Measurements from ENCODE around the gene GCDH. TPM values are rescaled to one million over a fixed set of nuclear protein-coding genes. Genes with fewer than 3 reads are reported as not detected.
A peak's percentile ranks its signal among the peaks of the same experiment; 100 is the strongest.

Gene GCDH
- total and polyA plus RNA-seq, 8 donors = 17.5 to 30.8 (median 24.0) TPM; not detected in 1

- WGBS, 5 donors = 65 to 88% (median 76%) methylated on average over 3 of the region's 3 CpGs
- intact Hi-C loops (cut with DNase I; ENCODE audit: low total_unique reads) = no loop called here
- TF ChIP-seq POLR2A (IDR thresholded peaks at IDR 0.05) = no peak
- TF ChIP-seq POLR2AphosphoS5 (IDR thresholded peaks at IDR 0.05) = no peak
- TF ChIP-seq CTCF (IDR thresholded peaks at IDR 0.05) = no peak
- no peak for TF ChIP-seq EP300 (IDR thresholded peaks at IDR 0.05)
Observed at GRCh38 chr19:12871681-12872080, 19.3 kb upstream of the GCDH start.

DNA sequence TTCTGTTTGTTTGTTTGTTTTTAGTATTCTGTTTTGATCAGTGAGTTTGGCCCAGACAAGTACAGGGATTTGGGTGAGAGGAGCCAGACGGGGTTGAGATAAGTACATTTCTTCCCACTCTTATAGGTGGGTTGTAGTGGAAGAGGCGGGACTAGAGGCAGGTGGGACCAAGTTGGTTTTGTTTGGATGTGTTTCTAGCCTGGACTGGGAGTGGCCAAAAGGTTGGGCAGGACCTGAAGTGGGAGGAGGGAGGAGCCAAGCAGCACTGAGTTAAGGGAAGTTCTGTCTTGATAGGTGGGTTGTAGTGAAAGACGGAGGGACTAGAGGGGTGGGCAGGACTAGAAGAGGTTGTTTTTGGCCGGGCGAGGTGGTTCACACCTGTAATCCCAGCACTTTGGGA lies 18.7 kb upstream of the GCDH start:
- Histone ChIP-seq H3K9me3 (no peaks in the 10 kb centered on the region), H3K4me1 (peaks cover 9 to 22% (median 14%) of the 10 kb centered on the region in 4 donors), H3K27me3 (peaks cover 0 to 6% (median 0%) of the 10 kb centered on the region in 3 donors), H3K36me3 (peaks cover 15 to 43% (median 38%) of the 10 kb centered on the region in 4 donors), H3K27ac (no peak overlapping the region), H3K4me3 (no peak overlapping the region)
- 76 to 90% (median 81%) methylated on average over 5 of the region's 5 CpGs for WGBS, 5 donors
- no peak for DNase-seq
- TF ChIP-seq EP300 (IDR thresholded peaks at IDR 0.05) = no peak
- TF ChIP-seq POLR2A (IDR thresholded peaks at IDR 0.05) = no peak
- no peak for TF ChIP-seq POLR2AphosphoS5 (IDR thresholded peaks at IDR 0.05)
- TF ChIP-seq CTCF (IDR thresholded peaks at IDR 0.05) = no peak
- intact Hi-C loops (cut with DNase I; ENCODE audit: low total_unique reads) = no loop called here

More at GRCh38 chr19:12871681-12872080, 19.3 kb upstream of the GCDH start:
- Histone ChIP-seq H3K9me3 (no peaks in the 10 kb centered on the region), H3K36me3 (peaks cover 9 to 37% (median 32%) of the 10 kb centered on the region in 4 donors), H3K27ac (no peak overlapping the region), H3K4me1 (peaks cover 13 to 24% (median 18%) of the 10 kb centered on the region in 4 donors), H3K4me3 (no peak overlapping the region), H3K27me3 (peaks cover 0 to 10% (median 0%) of the 10 kb centered on the region in 3 donors)
- no peak for DNase-seq

- intact Hi-C loops (cut with DNase I; ENCODE audit: low total_unique reads) = no loop called here
- no peak for TF ChIP-seq EP300 (IDR thresholded peaks at IDR 0.05)
- Histone ChIP-seq H3K4me1 (peaks cover 0 to 13% (median 4%) of the 10 kb centered on the region in 4 donors), H3K9me3 (no peaks in the 10 kb centered on the region), H3K27me3 (no peaks in the 10 kb centered on the region), H3K27ac (peak overlapping the region in 2 of 5 donors; percentile 51 to 53), H3K4me3 (peak overlapping the region; percentile 13 to 42 (median 30)), H3K36me3 (peaks cover 24 to 53% (median 48%) of the 10 kb centered on the region in 4 donors)
- peak; percentile 87 to 88 for DNase-seq
- 39 to 65% (median 41%) methylated on average over 48 to 70 of the region's 70 CpGs for WGBS, 5 donors
Observed at GRCh38 chr19:12872941-12873890, 17.7 kb upstream of the GCDH start.

GRCh38 chr19:12873891-12874745 lies 16.8 kb upstream of the GCDH start:
- H3K9me3 ChIP-seq = no peaks in the 10 kb centered on the region
- 62 to 91% (median 83%) methylated on average over 44 to 86 of the region's 86 CpGs for WGBS, 5 donors
- H3K4me3 ChIP-seq = peak overlapping the region; percentile 13 to 42 (median 30)
- peaks cover 0 to 13% (median 4%) of the 10 kb centered on the region in 4 donors for H3K4me1 ChIP-seq
- H3K27ac ChIP-seq = no peak overlapping the region
- no peaks in the 10 kb centered on the region for H3K27me3 ChIP-seq
- intact Hi-C loops (cut with DNase I; ENCODE audit: low total_unique reads) = no loop called here
- TF ChIP-seq POLR2A (IDR thresholded peaks at IDR 0.05) (no peak), EP300 (IDR thresholded peaks at IDR 0.05) (no peak), CTCF (IDR thresholded peaks at IDR 0.05) (no peak), POLR2AphosphoS5 (IDR thresholded peaks at IDR 0.05) (no peak)
- peaks cover 25 to 58% (median 53%) of the 10 kb centered on the region in 4 donors for H3K36me3 ChIP-seq
- no peak for DNase-seq

Data from stomach (tissue), 9 donors.